Mucosa of descending colon (tissue), 3 donors: ENCODE measurements around the gene EHD2. TPM values are rescaled to one million over a fixed set of nuclear protein-coding genes. Genes with fewer than 3 reads are reported as not detected.
A peak's percentile ranks its signal among the peaks of the same experiment; 100 is the strongest.

Source experiments
- ATAC-seq: fragments of 200-7000 bp; cut with Tn5 transposase; one replicate; pipeline ENCODE4 v1.9.1; 2020; ENCODE audit warnings: mild to moderate bottlenecking, moderate library complexity
- DNase-seq, 3 donors: peaks; one replicate each; pipeline ENCODE4 v3.0.0-alpha.2; 2020
- H3K36me3 ChIP-seq: fragments of 200-600 bp; one replicate; pipeline ENCODE4 v1.8.0; 2021; ENCODE audit warnings: low read depth, mild to moderate bottlenecking
- H3K4me1 ChIP-seq: fragments of 200-600 bp; one replicate; pipeline ENCODE4 v1.8.0; 2021; ENCODE audit warnings: low read depth, mild to moderate bottlenecking
- H3K4me3 ChIP-seq: fragments of 200-600 bp; one replicate; pipeline ENCODE4 v1.8.0; 2021; ENCODE audit warnings: mild to moderate bottlenecking
- H3K9me3 ChIP-seq: fragments of 200-600 bp; one replicate; pipeline ENCODE4 v1.8.0; 2021; ENCODE audit warnings: mild to moderate bottlenecking
- intact Hi-C, 2 donors: fragments of 100-400 bp; cut with DNase I in 1 of 2; cut with micrococcal nuclease in 1 of 2; formaldehyde crosslinking; loops; one replicate each; pipeline versions ENCODE4 v1.11.0 to v1.11.1; 2022; cut with DNase I, micrococcal nuclease
- total RNA-seq, 3 donors: library from RNA; stranded (reverse); fragmentation: NEBNext Ultra II Directional in 2 of 3; extraction: Animal tissue kit (Norgen Biotek cat#: 25700) in 2 of 3; gene quantifications; one replicate each; pipeline versions ENCODE4 v1.2.1 to v1.2.4, GENCODE V29; 2021 to 2023
- TF ChIP-seq, protein P1 (sequence below): fragments of 200-600 bp; IDR thresholded peaks from one replicate; pipeline ENCODE4 v1.8.0; 2022; ENCODE audit warnings: antibody characterized with exemption, mild to moderate bottlenecking
- donor health status: DM: no; HTN: no; CAD: no; lungs with moderate emphysema.
- donor health status: DM: no; HTN: no; CAD: no.
- donor health status: DM: no; HTN: yes; CAD: no.

EHD2 gene
- total RNA-seq, 3 donors from 2014 or later, result 10.8 to 108 (median 30.3) TPM

DNA sequence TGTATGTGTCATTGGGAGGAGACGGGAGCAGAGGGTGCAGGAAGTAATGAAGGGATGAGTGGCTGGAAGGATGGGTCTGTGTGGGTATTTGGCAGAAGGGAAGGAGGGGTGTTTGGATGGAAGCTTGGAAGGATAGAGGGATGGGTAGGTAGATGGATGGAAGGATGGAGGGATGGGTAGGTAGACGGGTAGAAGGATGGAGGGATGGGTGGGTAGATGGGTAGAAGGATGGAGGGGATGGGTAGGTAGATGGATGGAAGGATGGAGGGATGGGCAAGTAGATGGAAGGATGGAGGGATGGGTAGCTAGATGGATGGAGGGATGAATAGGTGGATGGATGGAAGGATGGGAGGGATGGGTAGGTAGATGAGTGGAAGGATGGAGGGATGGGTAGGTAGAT, 41.7 kb upstream of the EHD2 start:
- Histone ChIP-seq H3K36me3 (no peaks in the 10 kb centered on the region), H3K4me1 (peaks cover 3% of the 10 kb centered on the region), H3K9me3 (no peaks in the 10 kb centered on the region), H3K4me3 (no peak overlapping the region)
- intact Hi-C loops, result no loop called here
- TF ChIP-seq, protein P1, sequence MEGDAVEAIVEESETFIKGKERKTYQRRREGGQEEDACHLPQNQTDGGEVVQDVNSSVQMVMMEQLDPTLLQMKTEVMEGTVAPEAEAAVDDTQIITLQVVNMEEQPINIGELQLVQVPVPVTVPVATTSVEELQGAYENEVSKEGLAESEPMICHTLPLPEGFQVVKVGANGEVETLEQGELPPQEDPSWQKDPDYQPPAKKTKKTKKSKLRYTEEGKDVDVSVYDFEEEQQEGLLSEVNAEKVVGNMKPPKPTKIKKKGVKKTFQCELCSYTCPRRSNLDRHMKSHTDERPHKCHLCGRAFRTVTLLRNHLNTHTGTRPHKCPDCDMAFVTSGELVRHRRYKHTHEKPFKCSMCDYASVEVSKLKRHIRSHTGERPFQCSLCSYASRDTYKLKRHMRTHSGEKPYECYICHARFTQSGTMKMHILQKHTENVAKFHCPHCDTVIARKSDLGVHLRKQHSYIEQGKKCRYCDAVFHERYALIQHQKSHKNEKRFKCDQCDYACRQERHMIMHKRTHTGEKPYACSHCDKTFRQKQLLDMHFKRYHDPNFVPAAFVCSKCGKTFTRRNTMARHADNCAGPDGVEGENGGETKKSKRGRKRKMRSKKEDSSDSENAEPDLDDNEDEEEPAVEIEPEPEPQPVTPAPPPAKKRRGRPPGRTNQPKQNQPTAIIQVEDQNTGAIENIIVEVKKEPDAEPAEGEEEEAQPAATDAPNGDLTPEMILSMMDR, result no peak
- DNase-seq (no peak), ATAC-seq (no peak)

DNA sequence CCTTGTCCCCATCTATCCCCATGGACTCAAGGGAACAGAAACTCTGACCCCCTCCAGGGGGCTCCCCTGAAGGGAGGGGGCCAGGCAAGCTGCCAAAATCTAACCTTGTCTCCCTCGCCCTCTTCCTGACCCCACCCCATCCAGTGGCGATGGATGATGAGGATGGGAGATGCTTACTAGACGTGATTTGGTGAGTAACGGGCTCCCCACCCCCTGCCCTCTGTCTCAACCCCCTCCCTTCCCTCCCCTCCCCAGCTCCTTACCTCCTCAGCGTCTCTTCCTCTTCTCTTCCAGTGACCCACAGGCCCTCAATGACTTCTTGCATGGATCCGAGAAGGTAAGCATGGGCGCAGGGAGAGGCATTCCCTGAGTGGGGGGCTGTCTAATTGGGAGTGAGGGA, 39.8 kb upstream of the EHD2 start:
- H3K36me3 ChIP-seq, result no peaks in the 10 kb centered on the region
- H3K4me1 ChIP-seq, result no peaks in the 10 kb centered on the region
- no peaks in the 10 kb centered on the region for H3K9me3 ChIP-seq
- H3K4me3 ChIP-seq, result no peak overlapping the region
- TF ChIP-seq, protein P1, result no peak
- intact Hi-C loops, result no loop called here
- DNase-seq (peak in 1 of 3 donors; percentile 32), ATAC-seq (no peak)

DNA sequence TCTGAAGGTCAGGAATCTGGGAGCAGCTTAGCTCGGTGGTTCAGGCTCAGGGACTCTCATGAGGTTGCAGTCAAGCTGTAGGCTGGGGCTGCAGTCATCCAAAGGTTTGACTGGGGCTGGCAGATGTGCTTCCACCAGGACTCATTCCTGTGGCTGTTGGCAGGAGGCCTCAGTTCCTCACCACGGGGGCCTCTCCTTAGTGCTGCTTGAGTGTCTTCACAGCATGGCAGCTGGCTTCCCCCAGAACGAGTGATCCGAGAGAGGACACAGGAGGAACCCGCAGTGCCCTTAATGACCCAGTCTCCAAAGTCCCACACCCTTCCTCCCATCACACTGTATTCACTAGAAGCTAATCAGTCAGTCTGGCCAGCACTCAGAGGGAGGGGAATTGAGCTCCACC, 38.7 kb upstream of the EHD2 start:
- TF ChIP-seq, protein P1, result no peak
- DNase-seq, result peak in 1 of 3 donors; percentile 22
- no peak for ATAC-seq
- Histone ChIP-seq H3K9me3 (no peaks in the 10 kb centered on the region), H3K36me3 (no peaks in the 10 kb centered on the region), H3K4me3 (no peak overlapping the region), H3K4me1 (no peaks in the 10 kb centered on the region)
- intact Hi-C loops, result no loop called here

DNA sequence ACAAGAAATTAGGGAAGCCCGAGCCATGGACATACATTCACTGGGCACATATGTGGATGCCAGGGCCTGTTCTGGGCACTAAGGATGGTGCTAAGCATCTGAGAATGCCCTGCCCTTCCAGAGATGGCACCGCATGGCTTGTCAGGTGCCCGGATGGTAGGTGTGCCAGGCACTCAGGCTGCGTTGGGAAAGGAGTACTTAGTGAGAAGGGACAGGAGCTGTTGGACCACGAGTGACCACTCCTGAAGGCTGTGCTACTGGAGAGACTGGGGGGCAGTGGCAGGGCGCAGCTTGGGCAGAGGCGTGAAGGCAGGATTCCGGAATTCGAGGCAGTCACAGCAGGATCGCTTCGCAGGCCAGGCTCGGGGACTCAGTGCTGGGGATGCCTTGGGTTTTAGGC, 38.0 kb upstream of the EHD2 start:
- DNase-seq (no peak), ATAC-seq (no peak)
- H3K4me3 ChIP-seq, result no peak overlapping the region
- no peaks in the 10 kb centered on the region for H3K4me1 ChIP-seq
- intact Hi-C loops, result no loop called here
- H3K9me3 ChIP-seq, result no peaks in the 10 kb centered on the region
- peaks cover 6% of the 10 kb centered on the region for H3K36me3 ChIP-seq
- TF ChIP-seq, protein P1, result no peak

DNA sequence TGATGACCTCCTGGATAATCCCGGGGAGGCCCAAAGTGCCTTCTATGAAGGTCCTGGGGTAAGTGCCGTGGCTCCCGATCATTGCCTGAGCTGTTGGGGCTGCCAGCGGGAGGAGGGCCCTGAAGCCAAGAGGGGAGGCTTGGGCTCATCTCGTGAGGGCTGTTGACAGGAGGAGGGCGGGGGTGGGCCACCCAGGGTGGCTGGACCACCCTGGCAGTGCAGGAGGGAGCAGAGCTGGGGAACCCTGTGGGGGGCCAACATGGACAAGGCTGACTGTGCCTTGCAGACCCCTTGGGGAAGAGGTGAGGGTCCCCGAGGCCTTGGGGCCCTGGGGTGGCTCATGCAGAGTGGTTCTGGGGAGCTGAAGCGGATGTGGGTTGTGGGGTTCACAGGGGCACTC, 37.4 kb upstream of the EHD2 start:
- TF ChIP-seq, protein P1, result no peak
- intact Hi-C loops, result no loop called here
- peak in 1 of 3 donors; percentile 22 for DNase-seq
- Histone ChIP-seq H3K36me3 (peaks cover 6% of the 10 kb centered on the region), H3K9me3 (no peaks in the 10 kb centered on the region), H3K4me1 (no peaks in the 10 kb centered on the region), H3K4me3 (no peak overlapping the region)
- no peak for ATAC-seq

DNA sequence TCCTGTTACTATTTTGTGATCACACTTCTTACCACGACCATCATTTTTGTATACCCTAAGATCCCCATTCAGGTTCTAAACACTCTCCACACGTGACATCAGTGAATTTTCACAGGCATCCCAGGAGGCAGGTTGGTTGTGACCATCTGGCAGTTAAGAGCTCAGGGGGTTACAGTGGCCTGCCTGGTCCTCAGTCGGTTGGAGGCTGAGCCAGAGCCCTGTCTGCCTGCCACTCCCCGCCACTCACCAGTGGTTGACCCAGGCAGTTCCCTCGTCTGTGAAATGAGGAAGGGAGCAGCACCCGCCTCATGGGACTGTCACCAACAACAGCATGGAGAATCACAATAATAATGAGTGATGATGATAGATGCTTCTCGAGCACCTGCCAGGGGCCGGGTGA, 36.4 kb upstream of the EHD2 start:
- peaks cover 6% of the 10 kb centered on the region for H3K36me3 ChIP-seq
- ATAC-seq (no peak), DNase-seq (peak in 1 of 3 donors; percentile 12)
- TF ChIP-seq, protein P1, result no peak
- H3K4me3 ChIP-seq, result no peak overlapping the region
- intact Hi-C loops, result no loop called here
- no peaks in the 10 kb centered on the region for H3K4me1 ChIP-seq
- H3K9me3 ChIP-seq, result no peaks in the 10 kb centered on the region
